Smooth muscle cell (in vitro differentiated cells): ENCODE data around the gene HYAL4. TPM values are rescaled to one million over a fixed set of nuclear protein-coding genes. Genes with fewer than 3 reads are reported as not detected.

Experiments used
- DNase-seq: peaks from one replicate; lab custom pipeline; 2025; ENCODE audit not compliant: unreplicated experiment; lab: John Stamatoyannopoulos, UW
- H2AFZ ChIP-seq: fragments of 200-600 bp; sonication (generic); 2 replicates; pipeline ENCODE4 v1.6.0; 2016; ENCODE audit warnings: antibody characterized with exemption, low read depth, mild to moderate bottlenecking
- H3F3A ChIP-seq: fragments of 200-600 bp; sonication (generic); 2 replicates; pipeline ENCODE4 v1.6.0; 2017; ENCODE audit warnings: antibody characterized with exemption, low read depth
- H3K27ac ChIP-seq: fragments of 200-600 bp; sonication (generic); 2 replicates; pipeline ENCODE4 v1.5.1; 2016; ENCODE audit warnings: low read depth, mild to moderate bottlenecking
- H3K27me3 ChIP-seq: fragments of 200-600 bp; sonication (generic); 2 replicates; pipeline ENCODE4 v1.6.1; 2016; ENCODE audit warnings: low read depth, mild to moderate bottlenecking
- H3K36me3 ChIP-seq: fragments of 200-600 bp; sonication (generic); 2 replicates; pipeline ENCODE4 v1.5.1; 2016; ENCODE audit warnings: low read depth
- H3K4me1 ChIP-seq: fragments of 200-600 bp; sonication (generic); 2 replicates; pipeline ENCODE4 v1.5.1; 2016; ENCODE audit warnings: low read depth
- H3K4me2 ChIP-seq: fragments of 200-600 bp; sonication (generic); 2 replicates; pipeline ENCODE4 v1.6.0; 2016; ENCODE audit warnings: mild to moderate bottlenecking
- H3K4me3 ChIP-seq: fragments of 200-600 bp; sonication (generic); 2 replicates; pipeline ENCODE4 v1.5.1; 2016; ENCODE audit warnings: mild to moderate bottlenecking
- H3K79me2 ChIP-seq: fragments of 200-600 bp; sonication (generic); 2 replicates; pipeline ENCODE4 v1.6.0; 2016; ENCODE audit warnings: low read depth, mild to moderate bottlenecking
- H3K9ac ChIP-seq: fragments of 200-600 bp; sonication (generic); 2 replicates; pipeline ENCODE4 v1.6.0; 2016; ENCODE audit warnings: low read depth
- H3K9me3 ChIP-seq: fragments of 200-600 bp; sonication (generic); replicated peaks from 2 replicates; pipeline ENCODE4 v1.5.1; 2016; ENCODE audit warnings: low read depth
- H4K20me1 ChIP-seq: fragments of 200-600 bp; sonication (generic); 2 replicates; pipeline ENCODE4 v1.6.0; 2016; ENCODE audit warnings: low read depth
- WGBS: methylation state at CpG from one replicate; pipeline ENCODE4 v1.1.7; 2016; ENCODE audit warnings: low lambda C conversion rate; 5-methylcytosine and 5-hydroxymethylcytosine counted together
- polyA plus RNA-seq: library from polyadenylated mRNA; unstranded; fragments of >200 nt; fragmentation: Nextera tagmentation; extraction: Ambion mirVana; gene quantifications from 2 replicates; pipeline ENCODE4 v1.2.1, GENCODE V29; 2016
- total RNA-seq: library from RNA; depleted of rRNA; stranded (reverse); fragments of >200 nt; gene quantifications from 2 replicates; pipeline ENCODE4 v1.2.3, GENCODE V29; 2014
- TF ChIP-seq, protein P1 (sequence below): fragments of 200-600 bp; sonication (generic); IDR thresholded peaks from 2 replicates; pipeline ENCODE4 v1.5.1; 2017; ENCODE audit warnings: borderline replicate concordance, mild to moderate bottlenecking, antibody characterized with exemption; ENCODE audit not compliant: insufficient read depth, poor library complexity, severe bottlenecking

Gene HYAL4
- total and polyA plus RNA-seq, 2 experiments from 2014 or later = not detected

DNA sequence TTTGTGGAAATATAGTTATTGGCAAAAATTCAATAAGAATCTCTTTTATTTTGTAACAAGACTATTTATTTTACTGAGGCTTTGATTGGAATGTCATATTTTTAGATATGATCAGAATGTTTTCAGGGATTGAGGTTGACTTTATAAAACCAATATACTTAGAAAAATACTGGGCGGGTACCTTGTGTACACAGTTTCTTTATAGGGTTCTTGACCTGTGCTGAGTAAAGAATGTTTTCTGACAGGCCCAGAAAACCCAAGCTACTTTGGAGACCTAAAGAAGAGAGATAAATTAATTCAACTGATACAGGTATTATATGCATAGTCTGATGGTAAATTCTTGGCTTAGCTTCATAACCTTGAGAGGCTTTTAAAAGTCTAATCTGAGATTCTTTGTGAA lies 56.1 kb downstream of the HYAL4 start:
- TF ChIP-seq, protein P1, sequence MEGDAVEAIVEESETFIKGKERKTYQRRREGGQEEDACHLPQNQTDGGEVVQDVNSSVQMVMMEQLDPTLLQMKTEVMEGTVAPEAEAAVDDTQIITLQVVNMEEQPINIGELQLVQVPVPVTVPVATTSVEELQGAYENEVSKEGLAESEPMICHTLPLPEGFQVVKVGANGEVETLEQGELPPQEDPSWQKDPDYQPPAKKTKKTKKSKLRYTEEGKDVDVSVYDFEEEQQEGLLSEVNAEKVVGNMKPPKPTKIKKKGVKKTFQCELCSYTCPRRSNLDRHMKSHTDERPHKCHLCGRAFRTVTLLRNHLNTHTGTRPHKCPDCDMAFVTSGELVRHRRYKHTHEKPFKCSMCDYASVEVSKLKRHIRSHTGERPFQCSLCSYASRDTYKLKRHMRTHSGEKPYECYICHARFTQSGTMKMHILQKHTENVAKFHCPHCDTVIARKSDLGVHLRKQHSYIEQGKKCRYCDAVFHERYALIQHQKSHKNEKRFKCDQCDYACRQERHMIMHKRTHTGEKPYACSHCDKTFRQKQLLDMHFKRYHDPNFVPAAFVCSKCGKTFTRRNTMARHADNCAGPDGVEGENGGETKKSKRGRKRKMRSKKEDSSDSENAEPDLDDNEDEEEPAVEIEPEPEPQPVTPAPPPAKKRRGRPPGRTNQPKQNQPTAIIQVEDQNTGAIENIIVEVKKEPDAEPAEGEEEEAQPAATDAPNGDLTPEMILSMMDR = no peak
- Histone ChIP-seq H3K79me2 (no peaks in the 10 kb centered on the region), H3K4me2 (no peak overlapping the region), H4K20me1 (no peaks in the 10 kb centered on the region), H3K9ac (no peak overlapping the region), H3K4me1 (no peaks in the 10 kb centered on the region), H3K9me3 (no peaks in the 10 kb centered on the region), H3K27ac (no peak overlapping the region), H3K36me3 (no peaks in the 10 kb centered on the region), H3K4me3 (no peak overlapping the region), H2AFZ (no peak overlapping the region), H3F3A (no peaks in the 10 kb centered on the region), H3K27me3 (no peaks in the 10 kb centered on the region)
- 97% methylated on average over 1 of the region's 1 CpG for WGBS
- DNase-seq = no peak

DNA sequence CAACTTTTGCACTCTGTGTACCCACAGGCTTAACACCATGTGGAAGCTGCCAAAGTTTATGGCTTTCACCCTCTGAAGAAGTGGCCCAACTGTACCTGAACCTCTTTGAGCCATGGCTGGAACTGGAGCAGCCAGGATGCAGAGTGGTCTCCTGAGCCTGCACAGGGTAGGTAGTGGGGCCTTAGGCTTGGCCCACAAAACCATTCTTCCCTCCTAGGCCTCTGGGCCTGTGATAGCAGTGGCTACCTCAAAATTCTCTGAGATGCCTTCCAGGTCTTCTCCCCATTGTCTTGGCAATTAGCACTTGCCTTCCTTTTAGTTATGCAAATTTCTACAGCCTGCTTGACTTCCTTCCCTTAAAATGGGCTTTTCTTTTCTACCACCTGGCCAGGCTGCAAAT lies 60.7 kb downstream of the HYAL4 start:
- no peaks in the 10 kb centered on the region for H3K27me3 ChIP-seq
- no peak overlapping the region for H3K9ac ChIP-seq
- no peak for DNase-seq
- H3K9me3 ChIP-seq = no peaks in the 10 kb centered on the region
- no peaks in the 10 kb centered on the region for H3K4me1 ChIP-seq
- no peak overlapping the region for H3K4me2 ChIP-seq
- no peak overlapping the region for H3K27ac ChIP-seq
- no peak overlapping the region for H2AFZ ChIP-seq
- no peaks in the 10 kb centered on the region for H3F3A ChIP-seq
- H3K36me3 ChIP-seq = no peaks in the 10 kb centered on the region
- no peaks in the 10 kb centered on the region for H4K20me1 ChIP-seq
- H3K4me3 ChIP-seq = no peak overlapping the region
- TF ChIP-seq, protein P1 = no peak
- no peaks in the 10 kb centered on the region for H3K79me2 ChIP-seq

DNA sequence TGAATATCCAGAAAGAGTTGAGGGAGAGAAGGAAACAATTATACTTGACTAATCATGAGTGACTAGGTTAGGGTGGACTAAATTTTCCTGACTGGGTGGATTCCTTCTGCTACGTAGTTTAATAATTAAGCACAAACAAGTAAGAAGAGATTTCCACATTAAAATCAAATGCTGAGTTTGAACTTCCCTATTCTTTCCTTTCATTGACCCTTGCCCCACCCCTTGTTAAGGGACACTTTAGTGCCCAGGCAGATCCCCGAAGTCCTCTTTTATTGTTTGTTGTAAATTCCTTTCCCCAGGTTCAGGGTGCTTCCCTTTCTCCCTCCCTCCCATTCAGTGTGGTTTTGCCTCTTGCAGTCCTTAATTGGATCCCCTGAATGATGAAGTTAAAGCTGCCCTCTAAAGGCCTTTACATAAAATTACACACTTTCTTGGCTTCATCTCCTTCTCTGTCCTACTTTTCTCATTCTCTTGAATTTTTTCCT lies 71.3 kb downstream of the HYAL4 start:
- peak overlapping the region; percentile 16 for H2AFZ ChIP-seq
- no peak overlapping the region for H3K4me2 ChIP-seq
- no peaks in the 10 kb centered on the region for H3K36me3 ChIP-seq
- no peaks in the 10 kb centered on the region for H3K4me1 ChIP-seq
- H3K27me3 ChIP-seq = no peaks in the 10 kb centered on the region
- no peaks in the 10 kb centered on the region for H3F3A ChIP-seq
- H4K20me1 ChIP-seq = no peaks in the 10 kb centered on the region
- TF ChIP-seq, protein P1 = peak; percentile 24
- H3K27ac ChIP-seq = no peak overlapping the region
- WGBS = 47% methylated on average over 2 of the region's 2 CpGs
- DNase-seq = no peak
- H3K79me2 ChIP-seq = no peaks in the 10 kb centered on the region
- no peak overlapping the region for H3K4me3 ChIP-seq
- no peak overlapping the region for H3K9ac ChIP-seq
- H3K9me3 ChIP-seq = no peaks in the 10 kb centered on the region

DNA sequence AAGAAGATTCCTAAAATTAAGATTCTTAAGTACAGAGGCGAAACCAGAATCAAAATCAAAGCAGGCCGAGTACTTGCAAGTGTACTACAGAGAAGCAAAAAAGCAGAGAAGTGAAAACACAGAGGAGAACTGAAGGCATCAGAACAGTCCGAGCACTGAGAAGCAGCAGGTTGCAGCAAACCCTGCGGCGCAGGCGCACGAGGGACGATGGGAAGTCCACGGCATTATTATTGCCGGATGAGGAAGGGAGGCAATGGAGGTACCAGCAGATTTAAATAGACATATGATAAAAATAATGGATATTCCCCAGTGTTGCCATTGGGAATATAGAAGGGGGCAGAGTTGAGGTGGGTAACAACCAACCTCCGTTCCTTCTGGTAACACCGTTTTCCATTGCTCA lies 72.9 kb downstream of the HYAL4 start:
- Histone ChIP-seq H3K4me3 (no peak overlapping the region), H2AFZ (no peak overlapping the region), H3K4me2 (no peak overlapping the region), H4K20me1 (no peaks in the 10 kb centered on the region), H3K36me3 (no peaks in the 10 kb centered on the region), H3K9me3 (no peaks in the 10 kb centered on the region), H3K27me3 (no peaks in the 10 kb centered on the region), H3K4me1 (no peaks in the 10 kb centered on the region), H3K79me2 (no peaks in the 10 kb centered on the region), H3K9ac (no peak overlapping the region), H3K27ac (no peak overlapping the region), H3F3A (no peaks in the 10 kb centered on the region)
- 98% methylated on average over 12 of the region's 12 CpGs for WGBS
- TF ChIP-seq, protein P1 = no peak
- DNase-seq = no peak
